ENCODE measurements around the gene SULT1B1.

The SULT1B1 gene

DNA sequence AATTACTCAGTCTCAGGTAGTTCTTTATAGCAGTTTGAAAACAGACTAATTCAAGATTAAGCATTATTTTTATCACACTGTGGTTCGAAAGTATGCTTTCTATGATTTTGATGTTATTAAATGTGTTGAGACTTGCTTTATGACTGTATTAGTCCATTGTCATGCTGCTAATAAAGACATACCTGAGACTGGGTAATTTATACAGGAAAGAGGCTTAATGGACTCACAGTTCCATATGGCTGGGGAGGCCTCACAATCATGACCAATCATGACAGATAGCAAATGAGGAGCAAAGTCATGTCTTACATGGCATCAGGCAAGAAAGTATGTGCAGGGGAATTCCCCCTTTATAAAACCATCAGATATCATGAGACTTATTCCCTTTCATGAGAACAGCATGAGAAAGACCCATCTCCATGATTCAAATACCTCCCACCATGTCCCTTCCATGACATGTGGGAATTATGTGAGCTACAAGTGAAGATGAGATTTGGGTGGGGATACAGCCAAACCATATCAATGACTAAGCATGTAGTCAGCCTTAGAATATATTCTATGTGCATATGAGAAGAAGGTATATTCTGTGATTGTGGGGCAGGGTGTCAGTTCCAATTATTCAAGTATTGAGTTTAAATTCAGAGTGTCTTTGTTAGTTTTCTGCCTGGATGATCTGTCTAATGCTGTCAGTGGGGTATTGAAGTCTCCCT, 62.7 kb downstream of the SULT1B1 start:
- no peak for DNase-seq (ENCODE audit: low read depth)
- H3K4me3 ChIP-seq (ENCODE audit: low read depth, low read length), result no peak overlapping the region
- TF ChIP-seq CTCF (IDR thresholded peaks at IDR 0.05; ENCODE audit: low read depth, low read length) (no peak), MYC (IDR thresholded peaks at IDR 0.05; ENCODE audit: low read depth, low read length) (no peak), POLR2A (IDR thresholded peaks at IDR 0.05; ENCODE audit: extremely low read depth, insufficient read length) (no peak), MAX (IDR thresholded peaks at IDR 0.05; ENCODE audit: low read depth, low read length) (no peak)

GRCh38 chr4:69689599-69689998, 70.8 kb downstream of the SULT1B1 start:
- DNase-seq (ENCODE audit: low read depth), result peak; percentile 45
- no peak overlapping the region for H3K4me3 ChIP-seq (ENCODE audit: low read depth, low read length)
- no peak for TF ChIP-seq POLR2A (IDR thresholded peaks at IDR 0.05; ENCODE audit: extremely low read depth, insufficient read length)
- peak; percentile 24 for TF ChIP-seq CTCF (IDR thresholded peaks at IDR 0.05; ENCODE audit: low read depth, low read length)
- no peak for TF ChIP-seq MAX (IDR thresholded peaks at IDR 0.05; ENCODE audit: low read depth, low read length)
- TF ChIP-seq MYC (IDR thresholded peaks at IDR 0.05; ENCODE audit: low read depth, low read length), result no peak

GRCh38 chr4:69684804-69685203, 75.6 kb downstream of the SULT1B1 start:
- DNase-seq (ENCODE audit: low read depth), result no peak
- H3K4me3 ChIP-seq (ENCODE audit: low read depth, low read length), result no peak overlapping the region
- TF ChIP-seq POLR2A (IDR thresholded peaks at IDR 0.05; ENCODE audit: extremely low read depth, insufficient read length) (no peak), MAX (IDR thresholded peaks at IDR 0.05; ENCODE audit: low read depth, low read length) (no peak), CTCF (IDR thresholded peaks at IDR 0.05; ENCODE audit: low read depth, low read length) (no peak), MYC (IDR thresholded peaks at IDR 0.05; ENCODE audit: low read depth, low read length) (no peak)

Data from NB4 (cell line).